Upper lobe of right lung (tissue), 1 donor: Measurements from ENCODE around the gene ANKS3. TPM values are rescaled to one million over a fixed set of nuclear protein-coding genes. Genes with fewer than 3 reads are reported as not detected.

Source experiments
- ATAC-seq: fragments of 200-7000 bp; cut with Tn5 transposase; one replicate; pipeline ENCODE4 v1.9.1; 2020; ENCODE audit warnings: mild to moderate bottlenecking, moderate library complexity
- DNase-seq: peaks from one replicate; pipeline ENCODE4 v3.0.0-alpha.2; 2020
- H3K27ac ChIP-seq: fragments of 200-600 bp; one replicate; pipeline ENCODE4 v1.8.0; 2022
- H3K27me3 ChIP-seq: fragments of 200-600 bp; one replicate; pipeline ENCODE4 v1.8.0; 2022; ENCODE audit warnings: mild to moderate bottlenecking
- H3K36me3 ChIP-seq: fragments of 200-600 bp; one replicate; pipeline ENCODE4 v1.8.0; 2022
- H3K4me1 ChIP-seq: fragments of 200-600 bp; one replicate; pipeline ENCODE4 v1.8.0; 2022
- H3K4me3 ChIP-seq: fragments of 200-600 bp; one replicate; pipeline ENCODE4 v1.8.0; 2022; ENCODE audit warnings: mild to moderate bottlenecking
- H3K9me3 ChIP-seq: fragments of 200-600 bp; one replicate; pipeline ENCODE4 v1.8.0; 2022
- intact Hi-C: fragments of 100-400 bp; cut with DNase I; formaldehyde crosslinking; loops from one replicate; pipeline ENCODE4 v1.11.0; 2022
- total RNA-seq: library from RNA; stranded (reverse); fragmentation: NEBNext Ultra II Directional; extraction: Animal tissue kit (Norgen Biotek cat#: 25700); gene quantifications from one replicate; pipeline ENCODE4 v1.2.1, GENCODE V29; 2021
- TF ChIP-seq, protein P1 (sequence below): fragments of 200-600 bp; IDR thresholded peaks from one replicate; pipeline ENCODE4 v1.8.0; 2022; ENCODE audit warnings: antibody characterized with exemption
- donor health status: DM: no; HTN: yes; CAD: no; lungs with severe emphysema.

The ANKS3 gene
- total RNA-seq, 1 donor from 2014 or later, result 20.6 TPM

DNA sequence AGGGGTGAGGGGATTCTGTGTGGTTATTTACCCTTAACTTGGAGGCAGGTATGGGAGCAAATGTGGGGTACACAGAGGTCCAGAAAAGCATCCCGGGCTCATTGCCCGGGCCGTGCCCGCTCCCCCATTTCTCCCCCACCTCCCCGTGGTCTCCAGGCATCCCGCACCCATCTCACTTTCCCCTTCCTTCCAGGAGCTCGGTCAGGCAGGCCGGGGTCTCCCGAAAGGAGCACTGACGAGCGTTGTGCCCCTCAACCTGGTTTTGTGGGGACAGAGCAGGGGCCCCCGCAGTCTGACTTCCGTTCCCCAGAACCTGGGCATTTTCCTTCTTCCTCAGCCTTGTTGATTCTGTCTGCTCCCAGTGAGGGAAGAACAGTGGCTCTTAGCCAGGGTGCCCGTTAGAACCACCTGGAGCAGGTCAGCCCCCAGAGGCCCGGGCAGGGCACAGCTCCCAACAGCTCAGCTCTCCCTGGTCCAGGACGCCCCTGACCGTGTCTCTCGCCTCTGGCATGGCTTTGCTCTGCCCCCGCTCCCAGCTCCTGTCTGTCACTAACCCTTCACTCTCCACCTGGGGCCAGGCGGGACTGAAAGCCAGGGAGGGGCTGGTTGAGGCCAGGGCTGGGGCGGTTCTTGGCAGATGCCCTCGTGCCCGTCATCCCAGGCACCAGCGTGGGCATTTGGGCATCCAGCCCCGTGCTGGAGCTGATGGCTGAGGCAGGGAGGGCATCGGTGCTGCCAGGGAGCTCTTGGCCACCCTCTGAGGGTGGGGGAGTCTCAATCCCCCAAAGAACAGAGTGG lies 53.2 kb downstream of the ANKS3 start:
- ATAC-seq, result peak; percentile 8
- peak overlapping the region; percentile 48 for H3K4me3 ChIP-seq
- H3K27me3 ChIP-seq, result no peaks in the 10 kb centered on the region
- DNase-seq, result peak; percentile 80
- H3K27ac ChIP-seq, result peak overlapping the region; percentile 87
- peaks cover 60% of the 10 kb centered on the region for H3K36me3 ChIP-seq
- intact Hi-C loops, result no loop called here
- H3K9me3 ChIP-seq, result no peaks in the 10 kb centered on the region
- TF ChIP-seq, protein P1, sequence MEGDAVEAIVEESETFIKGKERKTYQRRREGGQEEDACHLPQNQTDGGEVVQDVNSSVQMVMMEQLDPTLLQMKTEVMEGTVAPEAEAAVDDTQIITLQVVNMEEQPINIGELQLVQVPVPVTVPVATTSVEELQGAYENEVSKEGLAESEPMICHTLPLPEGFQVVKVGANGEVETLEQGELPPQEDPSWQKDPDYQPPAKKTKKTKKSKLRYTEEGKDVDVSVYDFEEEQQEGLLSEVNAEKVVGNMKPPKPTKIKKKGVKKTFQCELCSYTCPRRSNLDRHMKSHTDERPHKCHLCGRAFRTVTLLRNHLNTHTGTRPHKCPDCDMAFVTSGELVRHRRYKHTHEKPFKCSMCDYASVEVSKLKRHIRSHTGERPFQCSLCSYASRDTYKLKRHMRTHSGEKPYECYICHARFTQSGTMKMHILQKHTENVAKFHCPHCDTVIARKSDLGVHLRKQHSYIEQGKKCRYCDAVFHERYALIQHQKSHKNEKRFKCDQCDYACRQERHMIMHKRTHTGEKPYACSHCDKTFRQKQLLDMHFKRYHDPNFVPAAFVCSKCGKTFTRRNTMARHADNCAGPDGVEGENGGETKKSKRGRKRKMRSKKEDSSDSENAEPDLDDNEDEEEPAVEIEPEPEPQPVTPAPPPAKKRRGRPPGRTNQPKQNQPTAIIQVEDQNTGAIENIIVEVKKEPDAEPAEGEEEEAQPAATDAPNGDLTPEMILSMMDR, result no peak
- peaks cover 23% of the 10 kb centered on the region for H3K4me1 ChIP-seq

DNA sequence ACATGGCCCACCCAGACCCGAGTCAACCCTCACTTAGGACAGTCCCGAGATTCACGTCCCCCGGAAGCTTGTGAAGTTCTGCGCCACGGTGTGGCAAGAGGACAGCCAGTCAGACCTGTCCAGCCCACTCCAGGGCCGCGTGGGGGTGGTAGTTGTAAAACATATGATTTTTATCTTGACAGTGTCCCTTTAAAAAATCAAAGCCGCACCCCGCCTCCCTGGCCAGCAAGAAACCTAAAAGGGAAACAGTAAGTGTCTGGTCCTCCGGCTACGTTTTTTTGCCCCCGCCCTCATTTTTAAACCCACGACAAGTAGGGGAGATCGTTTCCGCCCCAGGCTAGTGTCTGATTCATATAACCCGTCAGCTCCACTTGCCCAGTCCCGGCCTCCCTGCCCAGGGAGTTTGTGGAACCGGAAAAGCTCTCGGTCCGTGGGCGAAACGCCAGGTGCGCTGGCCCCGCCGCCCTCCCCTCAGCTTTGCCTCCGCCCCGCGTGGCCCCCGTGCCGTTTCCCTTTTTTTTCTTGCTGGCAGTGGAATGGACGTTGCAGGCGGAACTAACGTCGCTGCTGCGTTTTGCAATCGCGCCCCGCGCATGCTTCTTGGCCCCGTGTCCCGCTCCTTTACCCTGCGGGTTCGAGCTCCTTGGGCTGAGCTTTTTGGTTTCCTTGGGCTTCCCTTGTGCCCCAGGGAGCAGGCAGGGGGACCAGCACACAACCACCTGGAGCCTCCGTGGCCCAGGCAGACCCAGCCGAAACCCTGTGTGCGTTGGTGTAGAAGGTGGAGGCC lies 54.0 kb downstream of the ANKS3 start:
- H3K27me3 ChIP-seq, result no peaks in the 10 kb centered on the region
- H3K36me3 ChIP-seq, result peaks cover 52% of the 10 kb centered on the region
- H3K4me1 ChIP-seq, result peaks cover 23% of the 10 kb centered on the region
- H3K9me3 ChIP-seq, result no peaks in the 10 kb centered on the region
- H3K27ac ChIP-seq, result peak overlapping the region; percentile 87
- intact Hi-C loops, result no loop called here
- H3K4me3 ChIP-seq, result peak overlapping the region; percentile 48
- TF ChIP-seq, protein P1, result no peak
- DNase-seq (peak; percentile 94), ATAC-seq (peak; percentile 68)

DNA sequence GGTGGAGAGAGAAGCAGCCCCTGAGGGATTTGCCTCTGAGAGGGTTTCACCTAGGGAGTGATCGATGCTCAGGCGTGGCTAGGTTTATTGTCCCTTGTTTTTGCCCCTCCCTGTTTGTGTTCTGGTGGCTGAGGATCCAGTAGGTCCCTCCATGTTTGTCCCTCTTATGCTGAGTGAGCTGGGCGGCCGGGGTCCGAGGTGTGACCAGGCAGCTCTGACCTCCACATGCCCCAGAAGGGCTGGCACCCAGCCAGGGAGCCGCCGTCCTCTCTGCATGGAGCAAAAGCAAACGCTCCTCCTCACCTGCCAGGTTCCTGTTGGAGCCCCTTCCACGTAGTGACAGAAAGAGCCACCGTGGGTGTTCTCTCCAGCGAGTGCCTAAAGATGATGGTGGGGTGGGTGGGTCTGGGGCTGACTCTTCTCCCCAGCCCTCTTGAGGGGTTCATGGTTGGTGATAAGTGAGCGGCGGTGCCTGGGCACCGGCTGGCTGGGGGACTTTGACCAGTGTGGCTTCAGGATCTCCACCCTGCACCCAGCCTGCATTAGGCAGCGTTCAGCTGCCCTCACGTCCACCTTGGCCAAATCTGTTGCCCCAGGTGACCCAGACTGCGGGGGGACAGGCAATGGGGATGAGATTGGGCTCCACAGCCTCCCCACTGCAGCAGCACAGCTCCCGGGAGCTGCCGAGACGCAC lies 54.8 kb downstream of the ANKS3 start:
- DNase-seq (no peak), ATAC-seq (no peak)
- Histone ChIP-seq H3K9me3 (no peaks in the 10 kb centered on the region), H3K27ac (peak overlapping the region; percentile 87), H3K4me1 (peaks cover 23% of the 10 kb centered on the region), H3K36me3 (peaks cover 45% of the 10 kb centered on the region), H3K4me3 (peak overlapping the region; percentile 48), H3K27me3 (no peaks in the 10 kb centered on the region)
- intact Hi-C loops, result no loop called here
- TF ChIP-seq, protein P1, result no peak

DNA sequence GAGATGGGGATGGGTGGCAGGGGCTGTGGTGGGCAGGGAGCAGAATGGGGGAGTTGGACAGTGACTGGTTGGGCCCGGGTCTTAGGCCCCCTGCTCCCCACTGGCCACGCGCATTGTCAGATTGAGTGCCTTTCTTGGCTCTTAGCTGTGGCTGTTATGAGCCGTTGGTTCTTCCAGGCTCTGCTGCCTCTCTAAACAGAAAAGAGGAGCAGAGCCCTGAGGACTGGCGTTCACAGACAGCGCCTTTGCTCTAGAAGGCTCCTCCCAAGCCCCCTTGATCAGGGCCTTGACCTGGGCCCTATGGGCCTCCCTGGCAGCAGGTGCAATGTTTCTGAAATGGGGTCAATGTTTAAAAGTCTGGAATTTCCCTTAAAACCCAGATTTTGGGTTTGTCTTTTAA lies 55.5 kb downstream of the ANKS3 start:
- H3K27me3 ChIP-seq, result no peaks in the 10 kb centered on the region
- H3K9me3 ChIP-seq, result no peaks in the 10 kb centered on the region
- peaks cover 23% of the 10 kb centered on the region for H3K4me1 ChIP-seq
- H3K36me3 ChIP-seq, result peaks cover 44% of the 10 kb centered on the region
- TF ChIP-seq, protein P1, result no peak
- H3K4me3 ChIP-seq, result no peak overlapping the region
- intact Hi-C loops, result no loop called here
- DNase-seq (no peak), ATAC-seq (no peak)
- H3K27ac ChIP-seq, result no peak overlapping the region

DNA sequence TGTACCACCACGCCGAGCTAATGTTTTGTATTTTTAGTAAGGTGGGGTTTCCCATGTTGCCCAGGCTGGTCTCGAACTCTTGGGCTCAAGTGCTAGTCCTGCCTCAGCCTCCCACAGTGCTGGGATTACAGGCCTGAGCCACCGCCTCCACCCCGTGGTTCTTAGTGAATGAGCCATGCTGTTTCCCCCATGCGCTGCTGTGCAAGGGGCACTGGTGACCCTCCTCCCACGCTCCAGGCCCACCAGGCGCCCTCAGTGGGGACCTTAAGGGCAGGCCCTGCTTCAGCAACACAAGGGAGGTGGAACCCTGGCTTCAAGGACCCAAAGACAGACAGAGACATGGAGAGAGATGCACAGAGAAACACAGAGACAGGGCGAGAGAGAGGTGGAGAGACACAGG lies 56.1 kb downstream of the ANKS3 start:
- Histone ChIP-seq H3K27me3 (no peaks in the 10 kb centered on the region), H3K4me1 (peaks cover 23% of the 10 kb centered on the region), H3K4me3 (no peak overlapping the region), H3K9me3 (no peaks in the 10 kb centered on the region), H3K27ac (no peak overlapping the region), H3K36me3 (peaks cover 44% of the 10 kb centered on the region)
- intact Hi-C loops, result no loop called here
- ATAC-seq (no peak), DNase-seq (no peak)
- TF ChIP-seq, protein P1, result no peak
